HG02870 (cell line): ENCODE data around the gene LMNB1.

Experiments used
- ATAC-seq: cut with Tn5 transposase; IDR thresholded peaks from one replicate; pipeline ENCODE4 v1.9.1; 2021; ENCODE audit warnings: mild to moderate bottlenecking, moderate library complexity; ENCODE audit not compliant: unreplicated experiment

Gene LMNB1

DNA sequence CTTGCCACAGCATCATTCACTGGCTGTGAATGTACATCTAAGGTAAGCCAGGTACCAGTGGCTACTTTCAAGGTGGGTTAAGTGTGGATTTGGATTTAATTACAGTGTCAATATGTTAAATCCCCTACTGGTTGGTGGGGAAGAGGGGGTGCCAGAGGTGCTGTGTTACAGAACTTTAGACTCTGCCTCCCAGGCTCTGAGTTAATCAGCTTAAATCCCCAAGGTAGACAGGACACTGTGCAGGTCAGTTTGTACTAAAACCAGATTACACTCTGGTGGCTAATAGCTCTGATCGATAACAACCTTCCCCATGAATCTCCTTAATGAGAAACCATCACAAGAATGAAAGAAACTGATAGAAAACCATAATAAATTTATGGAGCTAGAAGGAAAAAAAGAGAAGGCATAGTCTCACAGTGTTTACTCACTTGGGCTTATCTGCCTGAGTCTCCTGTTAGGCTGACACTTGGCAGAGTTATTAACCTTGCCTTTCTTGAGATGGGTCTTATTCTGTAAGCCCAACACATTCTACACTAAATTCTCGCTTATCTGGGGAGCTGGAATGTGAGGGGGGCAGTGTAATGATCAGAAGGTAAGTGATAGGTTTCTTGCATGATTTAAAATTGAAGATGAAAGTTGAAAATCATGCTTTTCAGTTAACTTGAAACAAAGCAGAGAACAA is 106.8 kb downstream of the LMNB1 start:
- no peak for ATAC-seq

GRCh38 chr5:126884269-126884819 is 107.4 kb downstream of the LMNB1 start:
- no peak for ATAC-seq
